Brain microvascular endothelial cell (primary cell): Measurements from ENCODE around the gene ZBTB20.

Experiments used
- DNase-seq: peaks from one replicate; pipeline ENCODE4 v3.0.0-alpha.2; 2020
- H3K27ac ChIP-seq: fragments of 250-450 bp; sonication (Bioruptor Pico); 2 replicates; pipeline ENCODE4 v1.5.1; 2020; ENCODE audit warnings: mild to moderate bottlenecking, moderate library complexity
- H3K27me3 ChIP-seq: fragments of 250-450 bp; sonication (Bioruptor Pico); replicated peaks from 2 replicates; pipeline ENCODE4 v1.5.1; 2020; ENCODE audit warnings: mild to moderate bottlenecking
- H3K36me3 ChIP-seq: fragments of 250-450 bp; sonication (Bioruptor Pico); replicated peaks from 2 replicates; pipeline ENCODE4 v1.5.1; 2020; ENCODE audit warnings: mild to moderate bottlenecking
- H3K4me3 ChIP-seq: 2 replicates; pipeline ENCODE4 v1.5.1; 2011; ENCODE audit warnings: low read depth, mild to moderate bottlenecking, control low read depth, low read length, moderate library complexity
- CTCF ChIP-seq: IDR thresholded peaks from 2 replicates; pipeline ENCODE4 v1.5.1; 2011; ENCODE audit warnings: low read depth, mild to moderate bottlenecking, moderate library complexity, low read length, control low read depth, inconsistent platforms; ENCODE audit errors: missing control alignments
- in situ Hi-C: cut with HindIII; loops from 2 replicates; pipeline ENCODE4 v1.10.0; 2017; ENCODE audit warnings: low sequenced_read_pairs, low pct_ligation_motif_present

ZBTB20 gene

DNA sequence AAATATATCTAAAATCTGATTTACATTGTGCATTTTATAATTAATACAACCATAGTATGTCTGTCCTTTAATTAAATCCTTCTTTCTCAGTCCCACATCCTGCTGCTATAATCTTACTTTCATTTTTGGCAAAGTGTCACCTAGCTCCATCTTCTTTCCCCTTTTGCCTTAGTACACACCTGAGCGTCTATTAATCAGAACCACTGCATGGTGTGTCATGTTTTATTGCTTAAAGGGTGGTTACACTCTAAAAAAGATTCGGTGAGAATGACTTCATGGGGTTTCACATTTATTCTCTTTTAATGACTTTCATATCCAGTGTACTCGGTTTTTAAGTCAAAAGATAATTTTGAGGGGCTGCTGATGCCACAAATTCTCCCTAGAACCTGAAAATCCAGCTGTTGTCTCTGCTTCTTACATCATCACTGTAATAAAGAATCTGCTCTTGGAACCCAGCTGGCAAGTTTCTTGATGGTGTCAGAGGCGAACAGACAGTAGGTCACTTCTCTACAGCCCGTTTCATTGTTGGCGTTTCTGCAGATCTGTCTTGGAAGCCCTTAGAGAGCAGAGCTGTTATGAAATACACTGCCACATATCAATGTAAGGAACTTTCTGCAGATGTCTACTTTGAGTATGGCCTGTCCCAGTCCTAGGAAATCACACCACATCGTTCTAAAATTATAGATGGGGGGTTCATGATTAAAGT is 753.6 kb downstream of the ZBTB20 start:
- Histone ChIP-seq H3K27me3 (no peaks in the 10 kb centered on the region), H3K27ac (no peak overlapping the region), H3K4me3 (no peak overlapping the region), H3K36me3 (no peaks in the 10 kb centered on the region)
- no peak for DNase-seq
- TF ChIP-seq CTCF, result no peak
- in situ Hi-C loops, result no loop called here

DNA sequence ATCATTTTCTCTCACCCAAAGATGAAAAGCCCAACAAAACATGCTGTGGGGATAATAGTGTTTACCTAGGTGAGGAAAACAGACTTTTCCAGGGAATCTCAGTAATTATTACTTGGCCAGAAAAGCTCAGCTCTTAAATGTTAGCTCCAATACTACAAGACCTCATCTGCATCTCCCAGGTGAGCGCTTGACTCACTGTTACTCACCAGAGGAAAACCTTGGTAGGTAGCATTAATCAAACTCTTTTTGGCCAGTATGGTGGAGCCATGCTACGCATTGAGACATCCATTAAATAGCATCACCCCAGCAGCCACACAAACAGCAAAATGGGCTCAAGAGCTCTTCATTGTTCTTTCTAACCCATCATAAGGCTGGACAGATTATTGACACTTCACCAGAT is 754.3 kb downstream of the ZBTB20 start:
- no peak for DNase-seq
- TF ChIP-seq CTCF, result no peak
- no peaks in the 10 kb centered on the region for H3K36me3 ChIP-seq

GRCh38 chr3:114389156-114389555 is 757.9 kb downstream of the ZBTB20 start:
- DNase-seq, result no peak

More for the DNA sequence above, 754.3 kb downstream of the ZBTB20 start:
- Histone ChIP-seq H3K27me3 (no peaks in the 10 kb centered on the region), H3K27ac (no peak overlapping the region), H3K4me3 (no peak overlapping the region)
- in situ Hi-C loops, result no loop called here

GRCh38 chr3:114384558-114384903 is 762.6 kb downstream of the ZBTB20 start:
- H3K4me3 ChIP-seq, result peak overlapping the region; percentile 40
- TF ChIP-seq CTCF, result no peak
- in situ Hi-C loops, result no loop called here
- H3K27ac ChIP-seq, result no peak overlapping the region
- no peak for DNase-seq
- H3K36me3 ChIP-seq, result no peaks in the 10 kb centered on the region
- no peaks in the 10 kb centered on the region for H3K27me3 ChIP-seq

More at GRCh38 chr3:114389156-114389555, 757.9 kb downstream of the ZBTB20 start:
- Histone ChIP-seq H3K36me3 (no peaks in the 10 kb centered on the region), H3K27ac (no peak overlapping the region), H3K27me3 (no peaks in the 10 kb centered on the region), H3K4me3 (no peak overlapping the region)
- in situ Hi-C loops, result no loop called here
- no peak for TF ChIP-seq CTCF

GRCh38 chr3:114383875-114384557 is 763.1 kb downstream of the ZBTB20 start:
- in situ Hi-C loops, result no loop called here
- peak; percentile 81 for DNase-seq
- Histone ChIP-seq H3K27me3 (no peaks in the 10 kb centered on the region), H3K36me3 (no peaks in the 10 kb centered on the region), H3K27ac (peak overlapping the region; percentile 69), H3K4me3 (peak overlapping the region; percentile 40)
- TF ChIP-seq CTCF, result peak; percentile 97
